HepG2 (cell line): Measurements from ENCODE around the gene NAV2. TPM values are rescaled to one million over a fixed set of nuclear protein-coding genes. Genes with fewer than 3 reads are reported as not detected.

Source experiments
- ATAC-seq: fragments of 200-7000 bp; cut with Tn5 transposase; 3 replicates; pipeline ENCODE4 v1.9.1; 2020; ENCODE audit warnings: mild to moderate bottlenecking, moderate library complexity
- BruUV-seq: library from RNA; stranded (reverse); fragments of 400-500 nt; replicated peaks from 2 replicates; lab custom pipeline; 2021; lab: Mats Ljungman, UMichigan
- CTCF ChIA-PET: fragments of 300-600 bp; formaldehyde crosslinking; extraction: SDS; loops from one replicate; lab custom pipeline; 2021; ENCODE audit warnings: low total read pairs, inconsistent platforms, low intra/inter-chr PET ratio; lab: Yijun Ruan, JAX
- POLR2A ChIA-PET: fragments of 350-600 bp; sonication (Branson Sonifier 250); formaldehyde crosslinking; loops from one replicate; lab custom pipeline; 2020; ENCODE audit warnings: antibody characterized with exemption, inconsistent platforms; lab: Yijun Ruan, JAX
- DNase-seq: peaks from one replicate; pipeline ENCODE4 v3.0.0-alpha.2; 2015; ENCODE audit warnings: low spot score
- FAIRE-seq: peaks from 3 replicates; lab custom pipeline; 2011; peaks lifted over from hg19 to GRCh38; lab: Jason Lieb, UNC
- H2AFZ ChIP-seq: one replicate; pipeline ENCODE4 v1.6.1; 2011; ENCODE audit warnings: low read length, inconsistent platforms
- H3K27ac ChIP-seq: fragments of 300-600 bp; 3 replicates; pipeline ENCODE4 v1.8.0; 2011; ENCODE audit warnings: mixed run types, mild to moderate bottlenecking, mixed read lengths, low read length, inconsistent platforms; ENCODE audit not compliant: insufficient read depth; ENCODE audit errors: extremely low read length
- H3K27me3 ChIP-seq, 2 experiments: fragments of 200-600 bp in 1 of 2; 2 replicates in 1 of 2; 3 replicates in 1 of 2; pipeline versions ENCODE4 v1.6.0 to v1.8.0; 2011; ENCODE audit warnings: low read length in 2 of 2, mild to moderate bottlenecking in 2 of 2, moderate library complexity in 2 of 2, inconsistent platforms in 1 of 2; ENCODE audit not compliant: insufficient read depth in 2 of 2, control insufficient read depth in 1 of 2
- H3K36me3 ChIP-seq, 2 experiments: fragments of 200-600 bp in 1 of 2; replicated peaks in 1 of 2; 2 replicates in 1 of 2; 3 replicates in 1 of 2; pipeline versions ENCODE4 v1.5.1 to v1.8.0; 2011; ENCODE audit warnings: low read length in 2 of 2, inconsistent platforms in 1 of 2; ENCODE audit not compliant: insufficient read depth in 2 of 2, control insufficient read depth in 1 of 2
- H3K4me1 ChIP-seq: 2 replicates; pipeline ENCODE4 v1.5.1; 2012; ENCODE audit warnings: low read length, inconsistent platforms; ENCODE audit not compliant: insufficient read depth
- H3K4me2 ChIP-seq: 2 replicates; pipeline ENCODE4 v1.6.0; 2011; ENCODE audit warnings: low read depth, low read length, inconsistent platforms
- H3K4me3 ChIP-seq, 3 experiments: fragments of 200-600 bp in 1 of 3; sonication (generic), shearing (Covaris generic) in 1 of 3; replicated peaks in 1 of 3; 2 replicates each; pipeline ENCODE4 v1.5.1; 2011 to 2016; ENCODE audit warnings: low read length in 3 of 3, inconsistent platforms in 2 of 3, low read depth in 2 of 3, mild to moderate bottlenecking in 2 of 3, control low read depth in 1 of 3, mixed read lengths in 1 of 3; ENCODE audit not compliant: insufficient read depth in 1 of 3
- H3K79me2 ChIP-seq: one replicate; pipeline ENCODE4 v1.6.1; 2011; ENCODE audit warnings: low read length, inconsistent platforms; ENCODE audit not compliant: insufficient read depth
- H3K9ac ChIP-seq: 2 replicates; pipeline ENCODE4 v1.6.0; 2011; ENCODE audit warnings: mild to moderate bottlenecking, low read depth, low read length, inconsistent platforms; ENCODE audit not compliant: insufficient read depth
- H3K9me3 ChIP-seq: 2 replicates; pipeline ENCODE4 v1.5.1; 2012; ENCODE audit warnings: mild to moderate bottlenecking, low read length
- H4K20me1 ChIP-seq: 2 replicates; pipeline ENCODE4 v1.6.0; 2011; ENCODE audit warnings: inconsistent platforms, mild to moderate bottlenecking, low read length, moderate library complexity; ENCODE audit not compliant: insufficient read depth
- AFF4 ChIP-seq: sonication (generic); formaldehyde crosslinking; IDR thresholded peaks from 2 replicates; pipeline ENCODE4 v1.4.0; 2020; ENCODE audit warnings: missing genetic modification reagents
- ATF4 ChIP-seq, 2 experiments: fragments of 450-650 bp in 1 of 2; sonication (generic) in 1 of 2; formaldehyde crosslinking; IDR thresholded peaks; 2 replicates each; pipeline versions ENCODE4 v1.5.0 to v1.8.0; 2020 to 2022; ENCODE audit warnings: mild to moderate bottlenecking in 1 of 2, missing genetic modification reagents in 1 of 2
- GABPA ChIP-seq, 2 experiments: IDR thresholded peaks; 2 replicates each; pipeline ENCODE4 v1.6.1; 2011 to 2016; ENCODE audit warnings: low read depth in 2 of 2, low read length in 1 of 2, missing biosample characterization in 1 of 2, missing genetic modification characterization in 1 of 2
- HES4 ChIP-seq: sonication (generic); formaldehyde crosslinking; IDR thresholded peaks from 2 replicates; pipeline ENCODE4 v1.9.0; 2021; ENCODE audit warnings: mild to moderate bottlenecking, missing genetic modification reagents, borderline replicate concordance
- HIVEP1 ChIP-seq: sonication (generic); formaldehyde crosslinking; IDR thresholded peaks from 2 replicates; pipeline ENCODE4 v1.4.0; 2020; ENCODE audit warnings: mild to moderate bottlenecking, missing genetic modification reagents
- NRL ChIP-seq: sonication (generic); formaldehyde crosslinking; IDR thresholded peaks from 2 replicates; pipeline ENCODE4 v1.5.0; 2020; ENCODE audit warnings: missing genetic modification reagents, mild to moderate bottlenecking, moderate library complexity, borderline replicate concordance
- PLSCR1 ChIP-seq: sonication (generic); formaldehyde crosslinking; IDR thresholded peaks from 2 replicates; pipeline ENCODE4 v1.5.0; 2020; ENCODE audit warnings: missing genetic modification reagents, mild to moderate bottlenecking, borderline replicate concordance
- ZFX ChIP-seq: sonication (generic); formaldehyde crosslinking; IDR thresholded peaks from 2 replicates; pipeline ENCODE4 v1.4.0; 2020; ENCODE audit warnings: mild to moderate bottlenecking, low read depth, missing genetic modification reagents, moderate library complexity
- ZNF44 ChIP-seq: sonication (generic); formaldehyde crosslinking; IDR thresholded peaks from 2 replicates; pipeline ENCODE4 v1.5.1; 2020; ENCODE audit warnings: mild to moderate bottlenecking, missing genetic modification reagents
- ZNF501 ChIP-seq: sonication (generic); formaldehyde crosslinking; IDR thresholded peaks from 2 replicates; pipeline ENCODE4 v1.5.1; 2020; ENCODE audit warnings: mild to moderate bottlenecking, moderate library complexity, missing genetic modification reagents
- ZNF577 ChIP-seq: sonication (generic); formaldehyde crosslinking; IDR thresholded peaks from 2 replicates; pipeline ENCODE4 v1.4.0; 2020; ENCODE audit warnings: mild to moderate bottlenecking, low read depth, missing genetic modification reagents, borderline replicate concordance
- WGBS: methylation state at CpG from one replicate; pipeline ENCODE4 v1.1.6; 2017; ENCODE audit warnings: low lambda C conversion rate; 5-methylcytosine and 5-hydroxymethylcytosine counted together
- in situ Hi-C: cut with HindIII; loops from 2 replicates; pipeline ENCODE4 v1.10.0; 2017; ENCODE audit warnings: low pct_unique_long_range_greater_than_20kb; ENCODE audit not compliant: extremely low pct_ligation_motif_present
- intact Hi-C: fragments of 100-400 bp; cut with micrococcal nuclease; formaldehyde crosslinking; loops from one replicate; pipeline ENCODE4 v1.10.0; 2022; ENCODE audit not compliant: unreplicated experiment
- polyA plus RNA-seq, 8 experiments: library from polyadenylated mRNA; depleted of rRNA in 3 of 8; stranded (reverse) in 7 of 8; unstranded in 1 of 8; fragments of >200 nt; fragmentation: Illumina TruSeq in 4 of 8; extraction: Trizol in 4 of 8; gene quantifications; 2 replicates each; pipeline versions ENCODE4 v1.2.1 to v1.2.3, GENCODE V29; 2011 to 2016; ENCODE audit warnings: low read depth in 4 of 8, missing spikeins in 1 of 8, mixed read lengths in 1 of 8; ENCODE audit not compliant: insufficient read depth in 1 of 8
- total RNA-seq, 5 experiments: library from RNA; depleted of rRNA; stranded (reverse); fragments of >200 nt; fragmentation: Illumina TruSeq; extraction: Trizol; gene quantifications; 2 replicates each; pipeline ENCODE4 v1.2.3, GENCODE V29; 2016; ENCODE audit warnings: low read depth in 1 of 5

Gene NAV2
- total and polyA plus RNA-seq, 2 of the 13 experiments (the other 11 are each of a cell fraction or from before 2014, with no cell fraction given) = 9.3 to 34.6 TPM

GRCh38 chr11:19980957-19981669, 268.5 kb downstream of the NAV2 start:
- Histone ChIP-seq H3K4me3 (peak overlapping the region in 1 of 3 experiments; percentile 15; a peak in 2 of 6 replicates), H3K4me2 (peak overlapping the region; percentile 59), H3K4me1 (peaks cover 73% of the 10 kb centered on the region), H3K79me2 (peaks cover 62% of the 10 kb centered on the region), H2AFZ (peak overlapping the region; percentile 31), H3K9me3 (no peaks in the 10 kb centered on the region), H3K27me3 (no peaks in the 10 kb centered on the region), H3K27ac (peak overlapping the region; percentile 48), H3K9ac (peak overlapping the region; percentile 50; the same call in 1 of the 2 replicates), H4K20me1 (no peaks in the 10 kb centered on the region), H3K36me3 (peaks cover 4 to 10% of the 10 kb centered on the region in 2 experiments; a peak in 4 of 5 replicates)
- POLR2A ChIA-PET = interaction anchor here (1.3 to 8.4 kb wide), 7 partner anchors 9 to 54 kb away, joined by 3 to 107 read pairs (median 6); no protein-coding TSS in a partner anchor
- intact Hi-C loops (no loop called here), in situ Hi-C loops (no loop called here)
- DNase-seq (peak; percentile 40), ATAC-seq (peak; percentile 14; the same call in 1 of the 3 replicates), FAIRE-seq (no peak)
- BruUV-seq = no TSS peak
- WGBS = 61% methylated on average over 8 of the region's 8 CpGs
- CTCF ChIA-PET = no interaction called here
- TF ChIP-seq ZNF501 (CRISPR knock-in tag) (0 out of 2 replicates have a peak, but pooled peaks have one; percentile 38), GABPA (IDR thresholded peaks at IDR 0.05; ENCODE audit: low read depth, low read length) (no peak), GABPA (CRISPR knock-in tag; IDR thresholded peaks at IDR 0.05; ENCODE audit: low read depth) (no peak), ATF4 (CRISPR knock-in tag; IDR thresholded peaks at IDR 0.05) (0 out of 4 replicates have a peak, but pooled peaks of 1 of the 2 experiments have one; percentile 13), HIVEP1 (no peak), HES4 (CRISPR knock-in tag) (no peak), ZFX (0 out of 2 replicates have a peak, but pooled peaks have one; percentile 20), AFF4 (CRISPR knock-in tag) (no peak), ZNF577 (no peak), PLSCR1 (no peak), ZNF44 (CRISPR knock-in tag) (no peak), NRL (no peak)
